Kidney epithelial cell (primary cell): ENCODE data around the gene FAM72B. TPM values are rescaled to one million over a fixed set of nuclear protein-coding genes. Genes with fewer than 3 reads are reported as not detected.
"Not testable (repeated sequence)": the region's sequence is repeated elsewhere in the genome, so short reads cannot be mapped to it uniquely, and the experiment has no call there.

Experiments used
- DNase-seq: peaks from one replicate; pipeline ENCODE4 v3.0.0-alpha.2; 2010; ENCODE audit warnings: low read depth
- H3K27me3 ChIP-seq: 2 replicates; pipeline ENCODE4 v1.6.0; 2011; ENCODE audit warnings: low read length; ENCODE audit not compliant: control insufficient read depth, insufficient read depth
- H3K36me3 ChIP-seq: 2 replicates; pipeline ENCODE4 v1.5.1; 2011; ENCODE audit warnings: low read length; ENCODE audit not compliant: control insufficient read depth, insufficient read depth
- H3K4me3 ChIP-seq: 2 replicates; pipeline ENCODE4 v1.5.1; 2011; ENCODE audit warnings: low read depth, mild to moderate bottlenecking, control low read depth, low read length
- CTCF ChIP-seq: IDR thresholded peaks from 2 replicates; pipeline ENCODE4 v1.5.1; 2011; ENCODE audit warnings: mild to moderate bottlenecking, moderate library complexity, low read length, control low read depth, inconsistent platforms; ENCODE audit not compliant: insufficient read depth, poor library complexity, severe bottlenecking
- total RNA-seq: library from RNA; depleted of rRNA; stranded (reverse); fragments of >200 nt; gene quantifications from 2 replicates; pipeline ENCODE4 v1.2.3, GENCODE V29; 2015

The FAM72B gene
- total RNA-seq, 1 donor from 2014 or later, result 1.5 TPM

GRCh38 chr1:121176649-121177048 lies 7.5 kb downstream of the FAM72B start:
- H3K36me3 ChIP-seq, H3K27me3 ChIP-seq, DNase-seq, H3K4me3 ChIP-seq: not testable (repeated sequence)

DNA sequence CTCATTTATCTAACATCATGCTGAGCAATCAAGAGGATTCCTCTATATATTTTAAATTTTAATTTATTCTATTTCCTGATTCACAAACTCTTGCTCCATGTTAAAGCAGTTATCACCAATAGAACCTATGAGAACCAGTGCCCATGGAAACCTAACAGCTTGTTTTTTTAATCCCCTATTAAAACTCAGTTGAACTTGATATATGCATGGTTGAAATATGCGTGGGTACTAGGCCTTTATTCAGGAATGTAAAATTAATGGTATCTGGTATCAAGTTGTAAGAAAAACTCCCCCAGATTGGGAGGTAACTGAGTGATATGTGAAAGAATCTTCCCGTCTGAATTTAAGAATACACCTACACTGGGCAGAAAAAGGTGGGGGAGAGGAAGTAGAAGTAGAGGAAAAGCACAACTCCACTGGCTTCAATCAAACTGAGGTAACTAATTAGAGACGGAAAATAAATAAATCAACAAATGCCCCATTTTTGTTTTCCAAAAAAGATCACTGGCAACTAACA lies 15.9 kb downstream of the FAM72B start:
- not testable (repeated sequence) for H3K4me3 ChIP-seq, DNase-seq, H3K27me3 ChIP-seq, H3K36me3 ChIP-seq

DNA sequence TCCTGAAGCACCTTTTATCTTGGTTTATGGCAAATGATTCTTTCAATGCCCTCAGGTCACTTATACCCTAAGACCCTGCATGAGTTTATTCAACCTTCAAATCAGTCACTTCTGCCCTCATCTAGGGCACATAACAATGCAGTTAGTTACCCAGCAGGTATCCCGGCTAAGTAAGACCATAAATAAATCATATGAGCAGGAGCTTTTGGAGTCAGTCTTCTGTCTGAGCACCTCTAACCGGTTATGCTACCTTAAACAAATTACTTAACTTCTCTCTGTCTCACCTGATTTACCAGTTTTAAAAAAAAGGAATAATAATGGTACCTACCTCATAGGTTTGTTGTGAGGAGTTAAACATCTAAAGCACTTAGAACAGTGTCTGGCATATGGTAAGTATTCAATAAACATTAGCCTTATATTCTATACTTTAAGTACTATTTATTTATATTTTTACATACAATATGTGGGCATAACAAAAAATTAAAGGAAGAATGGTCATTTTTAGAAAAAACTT lies 16.9 kb downstream of the FAM72B start:
- not testable (repeated sequence) for DNase-seq

DNA sequence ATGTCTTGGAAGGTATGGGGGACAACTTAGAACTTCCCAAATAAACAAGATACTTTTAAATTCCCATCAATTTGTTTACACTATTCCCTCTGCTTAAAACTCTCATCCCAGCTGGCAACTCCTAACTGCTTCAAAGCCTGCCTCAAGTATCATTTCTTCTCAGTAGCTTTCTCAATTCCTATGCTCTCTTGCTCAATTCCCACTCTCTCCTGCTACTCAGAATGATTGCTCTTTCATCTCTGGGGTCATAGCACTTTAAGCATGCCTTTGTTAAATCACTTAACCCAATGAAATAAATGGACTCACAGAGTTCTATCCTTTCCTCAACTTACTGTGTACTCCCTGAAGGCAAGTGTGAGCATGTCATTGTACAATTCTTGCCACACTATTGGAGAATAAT lies 18.8 kb downstream of the FAM72B start:
- H3K36me3 ChIP-seq, DNase-seq, H3K4me3 ChIP-seq, H3K27me3 ChIP-seq: not testable (repeated sequence)

More for the DNA sequence above, 16.9 kb downstream of the FAM72B start:
- H3K4me3 ChIP-seq, H3K27me3 ChIP-seq, H3K36me3 ChIP-seq: not testable (repeated sequence)

DNA sequence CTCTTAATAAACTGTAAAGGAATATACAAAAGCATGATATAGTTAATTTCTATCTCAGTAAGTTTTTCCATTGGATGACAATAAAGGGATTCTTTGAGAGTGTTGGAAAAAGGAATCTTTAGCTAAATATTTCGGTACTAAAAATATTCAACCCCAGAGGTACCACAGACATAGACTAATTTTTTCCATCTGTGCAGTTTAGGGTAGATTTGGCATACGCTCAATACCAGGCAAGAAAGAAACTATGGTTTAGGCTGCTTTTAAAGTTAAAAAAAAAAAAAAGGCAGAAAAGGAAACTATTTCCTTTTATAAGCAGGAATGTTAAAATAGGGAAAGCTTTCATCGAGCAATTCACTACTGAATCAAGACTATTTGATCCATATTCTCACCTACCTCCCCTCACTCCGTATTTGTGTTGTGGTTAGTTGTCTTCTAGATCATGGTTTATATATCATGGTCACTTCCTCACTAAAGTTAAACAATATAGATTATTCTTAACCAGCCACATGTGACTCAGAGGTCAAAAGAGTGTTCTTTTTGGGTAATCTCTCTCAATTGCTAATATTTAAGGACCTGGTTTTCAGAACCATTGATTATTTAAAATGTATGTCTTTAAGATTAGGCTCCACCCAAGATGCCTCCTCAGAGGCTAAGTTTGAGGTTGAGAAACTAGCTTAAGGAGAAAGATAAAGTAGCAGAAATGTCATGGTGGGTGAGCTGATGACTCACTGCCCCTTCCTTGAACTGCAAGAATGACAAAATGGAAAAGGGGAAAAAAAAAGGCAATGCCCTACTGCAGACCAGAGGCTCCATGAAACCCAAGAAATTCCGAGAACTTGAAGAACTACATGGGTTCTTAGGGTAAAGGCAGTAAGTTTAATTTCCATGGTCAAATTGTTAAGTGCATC lies 20.0 kb downstream of the FAM72B start:
- not testable (repeated sequence) for H3K4me3 ChIP-seq, H3K36me3 ChIP-seq, H3K27me3 ChIP-seq
- peak; percentile 45 for DNase-seq

DNA sequence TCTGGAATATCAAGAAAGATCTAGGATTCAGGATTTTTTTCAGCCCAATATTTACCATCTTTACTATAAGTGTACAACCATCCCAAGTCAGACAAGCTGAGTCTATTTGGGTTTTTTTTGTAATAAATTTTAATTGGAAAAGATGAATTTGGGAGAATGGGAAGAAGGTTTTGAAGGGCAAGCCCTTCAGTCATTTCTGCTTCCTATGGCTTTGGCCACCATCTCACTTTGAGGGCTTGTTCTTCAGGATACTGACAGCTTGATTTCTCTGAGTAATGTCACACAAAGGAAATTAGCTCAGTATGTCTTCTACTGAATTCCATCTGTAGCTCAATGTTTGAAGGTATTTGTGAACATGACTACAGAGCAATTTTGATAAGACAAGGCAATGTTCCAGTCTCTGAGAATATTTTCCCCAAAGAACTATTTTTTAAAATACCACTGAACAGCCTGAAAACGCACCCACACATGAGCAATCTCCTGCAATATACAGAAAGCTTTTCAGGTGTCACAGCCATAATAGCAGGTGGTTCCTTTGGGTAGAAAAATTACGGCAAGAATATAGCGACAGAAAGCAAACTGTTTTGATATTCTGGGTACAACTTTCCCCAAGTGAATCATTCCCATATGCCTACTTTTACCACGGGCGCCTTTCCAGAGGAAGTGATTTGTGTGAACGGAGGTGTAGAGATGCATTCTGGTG lies 22.8 kb downstream of the FAM72B start:
- not testable (repeated sequence) for H3K27me3 ChIP-seq, DNase-seq

DNA sequence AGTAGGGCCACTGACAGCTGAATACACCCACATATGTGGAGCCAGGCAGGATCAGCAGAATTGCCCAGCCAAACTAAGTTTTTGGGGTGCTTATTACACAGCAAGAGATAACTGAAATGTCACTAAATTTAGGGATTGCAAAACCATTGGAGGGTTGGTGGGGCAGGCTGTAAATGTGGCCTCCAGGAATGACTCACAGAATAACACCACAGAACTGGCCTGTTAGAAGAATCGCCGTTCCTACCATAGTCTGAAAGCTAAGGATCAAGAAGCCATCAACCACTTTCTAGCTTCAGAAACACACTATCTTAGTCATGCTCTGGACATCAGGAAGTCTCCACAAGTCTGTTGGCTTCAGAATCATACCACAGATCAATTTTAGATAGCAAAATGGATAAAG lies 24.0 kb downstream of the FAM72B start:
- not testable (repeated sequence) for H3K36me3 ChIP-seq, DNase-seq, H3K27me3 ChIP-seq, H3K4me3 ChIP-seq

More for the DNA sequence above, 22.8 kb downstream of the FAM72B start:
- not testable (repeated sequence) for H3K4me3 ChIP-seq, H3K36me3 ChIP-seq

DNA sequence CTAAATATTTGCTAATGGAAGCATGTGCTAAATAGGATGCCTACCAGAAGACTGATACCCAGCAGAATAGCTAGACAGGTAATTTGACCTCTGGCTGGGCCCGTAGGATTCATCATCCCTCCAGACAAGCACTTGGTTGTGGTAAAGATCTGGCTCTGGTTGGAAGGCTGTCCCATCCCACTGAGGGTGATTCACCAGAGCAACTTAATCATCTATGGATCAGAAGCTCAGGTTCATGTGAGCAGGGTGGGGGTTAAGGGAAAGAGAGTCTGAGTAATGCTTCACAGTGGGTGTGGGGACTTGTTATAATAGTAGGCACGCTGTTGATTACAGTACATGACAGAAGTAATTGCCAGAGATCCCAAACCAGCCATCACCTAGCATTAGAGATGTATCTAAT lies 26.5 kb downstream of the FAM72B start:
- not testable (repeated sequence) for DNase-seq, H3K27me3 ChIP-seq, H3K36me3 ChIP-seq, H3K4me3 ChIP-seq

DNA sequence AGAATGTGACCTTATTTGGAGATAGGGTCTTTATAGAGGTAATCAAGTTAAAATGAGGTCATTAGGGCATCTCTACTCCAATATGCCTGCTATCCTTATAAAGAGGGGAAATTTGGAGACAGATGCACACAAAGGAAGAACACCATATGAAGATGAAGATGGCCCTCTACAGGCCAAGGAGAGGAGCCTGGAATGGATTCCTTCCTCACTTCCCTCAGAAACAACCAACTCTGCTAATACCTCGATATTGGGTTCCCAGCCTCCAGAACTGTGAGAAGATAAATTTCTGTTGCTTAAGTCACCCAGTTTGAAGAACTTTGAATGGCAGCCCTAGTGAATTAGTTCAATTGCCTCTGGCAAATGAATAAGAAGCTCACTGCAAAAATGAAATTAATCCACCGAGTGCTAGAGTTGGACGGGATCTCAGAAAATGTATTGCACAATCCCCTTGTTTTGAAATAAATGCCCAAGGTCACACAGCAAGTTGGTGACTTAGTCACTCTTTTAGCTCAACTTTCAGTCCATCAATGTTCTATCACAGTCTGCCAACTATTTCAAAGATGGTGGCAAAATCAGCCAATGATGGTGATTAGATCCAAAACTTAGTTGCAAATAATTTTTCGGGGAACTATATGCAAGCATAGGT lies 27.1 kb downstream of the FAM72B start:
- not testable (repeated sequence) for H3K27me3 ChIP-seq, DNase-seq, H3K4me3 ChIP-seq, H3K36me3 ChIP-seq

GRCh38 chr1:121155671-121156358 lies 28.3 kb downstream of the FAM72B start:
- peak; percentile 22 for TF ChIP-seq CTCF
- H3K4me3 ChIP-seq, DNase-seq, H3K36me3 ChIP-seq, H3K27me3 ChIP-seq: not testable (repeated sequence)

- H3K36me3 ChIP-seq, DNase-seq, H3K27me3 ChIP-seq, H3K4me3 ChIP-seq: not testable (repeated sequence)
These were observed 29.3 kb downstream of the FAM72B start for GRCh38 chr1:121154811-121155210.

- H3K36me3 ChIP-seq, H3K4me3 ChIP-seq, DNase-seq, H3K27me3 ChIP-seq: not testable (repeated sequence)
These were observed 31.4 kb downstream of the FAM72B start for GRCh38 chr1:121152788-121153187.

- not testable (repeated sequence) for H3K27me3 ChIP-seq, H3K36me3 ChIP-seq, DNase-seq, H3K4me3 ChIP-seq
These were observed 32.8 kb downstream of the FAM72B start for GRCh38 chr1:121151294-121151693.
